Stimulated activated CD4-positive, alpha-beta T cell treated with anti-CD3 and anti-CD28 coated beads, TNF-alpha, amount 100 ng/mL, for 24 hours (primary cell): Measurements from ENCODE around the gene FAIM2.

Source experiments
- DNase-seq, 3 experiments: peaks; one replicate each; pipeline ENCODE4 v3.0.0-alpha.2; 2020; ENCODE audit warnings: low read depth in 3 of 3

Gene FAIM2

DNA sequence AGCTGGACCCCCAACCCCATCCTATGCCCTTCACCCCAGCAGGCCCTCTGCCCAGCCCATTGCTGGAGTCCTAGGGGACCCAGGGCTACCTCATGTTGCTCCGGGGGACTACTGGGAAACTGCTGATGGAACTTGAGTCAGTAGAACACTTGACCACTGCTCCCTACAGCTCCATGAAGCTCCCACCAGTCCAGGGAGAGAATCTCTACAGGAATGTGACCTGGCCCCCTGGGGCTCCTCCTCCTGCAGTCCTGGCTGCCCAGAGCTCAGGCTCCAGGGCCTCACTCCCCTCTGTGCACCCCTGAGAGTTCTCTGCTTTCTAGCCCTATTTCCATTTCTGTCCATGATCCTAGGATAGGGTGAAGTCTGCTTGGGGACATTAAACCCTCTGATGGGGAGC, 36.0 kb upstream of the FAIM2 start:
- no peak for DNase-seq

DNA sequence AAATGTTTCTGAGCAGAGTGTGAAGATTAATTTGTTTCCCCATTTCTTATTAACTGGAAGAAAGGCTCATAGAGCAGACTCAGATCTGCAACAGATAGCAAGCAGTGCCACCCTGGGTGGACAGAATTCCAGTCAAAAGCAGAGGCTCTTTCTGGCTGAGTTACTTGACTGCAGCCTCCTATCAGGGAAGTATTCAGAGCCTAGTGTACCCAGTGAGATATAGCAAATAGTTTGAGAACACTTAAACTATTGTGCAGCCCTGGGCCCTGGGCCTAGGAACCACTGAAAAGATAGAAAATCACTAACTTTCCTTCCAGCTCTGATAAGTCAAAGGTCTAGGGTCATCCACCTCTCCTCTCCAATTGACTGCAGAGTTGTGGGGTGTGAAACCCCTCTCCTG, 35.6 kb upstream of the FAIM2 start:
- no peak for DNase-seq

DNA sequence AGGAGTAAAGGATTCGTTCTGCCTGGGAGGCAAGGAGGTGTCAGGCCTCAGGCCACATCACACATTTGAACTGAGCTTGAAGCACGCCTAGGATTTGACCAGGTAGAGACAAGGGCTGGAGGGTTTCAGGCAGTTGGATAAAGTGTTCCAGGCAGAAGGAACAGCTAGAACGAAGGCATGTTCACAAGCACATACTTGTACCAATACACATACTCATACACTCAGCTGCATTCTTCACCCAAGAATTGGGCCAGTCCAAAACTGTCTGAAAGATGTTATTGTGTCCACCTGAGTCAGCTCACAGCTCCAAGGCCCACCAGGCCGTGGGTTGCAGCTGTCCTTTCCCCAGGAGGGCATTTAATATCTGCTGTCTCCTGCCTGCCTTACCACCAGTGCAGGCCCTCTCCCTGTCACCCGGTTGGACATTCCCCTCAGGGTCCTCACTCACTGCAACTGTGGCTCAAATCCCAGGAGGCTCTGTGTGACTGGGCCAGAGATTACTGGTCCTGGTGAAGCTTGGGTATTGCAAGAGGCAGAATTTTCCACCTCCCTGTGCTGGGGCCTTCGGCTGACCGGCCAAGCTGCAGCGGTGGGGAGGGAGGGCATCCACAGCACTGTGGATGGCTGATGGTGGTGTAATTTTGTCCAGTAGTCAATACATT, 34.1 kb upstream of the FAIM2 start:
- DNase-seq, result no peak

GRCh38 chr12:49936925-49937324, 33.2 kb upstream of the FAIM2 start:
- no peak for DNase-seq

GRCh38 chr12:49934505-49934904, 30.8 kb upstream of the FAIM2 start:
- DNase-seq, result no peak

DNA sequence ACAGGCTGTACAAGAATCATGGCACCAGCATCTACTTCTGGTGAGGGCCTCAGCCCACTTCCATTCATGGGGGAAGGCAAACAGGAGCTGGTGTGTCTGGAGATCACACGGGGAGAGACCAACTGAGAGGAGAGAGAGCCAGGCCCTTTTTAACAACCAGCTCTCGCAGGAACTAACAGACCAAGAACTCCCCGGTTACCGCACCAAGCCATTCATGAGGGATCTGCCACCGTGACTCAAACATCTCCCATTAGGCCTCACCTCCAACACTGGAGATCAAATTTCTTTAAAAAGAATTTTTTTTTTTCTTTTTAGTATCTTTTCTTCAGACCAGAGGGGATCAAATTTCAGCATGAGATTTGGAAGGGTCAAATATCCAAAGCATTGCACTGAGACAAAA, 30.1 kb upstream of the FAIM2 start:
- no peak for DNase-seq

- no peak for DNase-seq
These were observed 28.9 kb upstream of the FAIM2 start for GRCh38 chr12:49932533-49933130.

- DNase-seq, result no peak
These were observed 28.3 kb upstream of the FAIM2 start for GRCh38 chr12:49932023-49932422.

GRCh38 chr12:49930515-49931288, 27.0 kb upstream of the FAIM2 start:
- no peak for DNase-seq

GRCh38 chr12:49929581-49929980, 25.9 kb upstream of the FAIM2 start:
- DNase-seq, result no peak

DNA sequence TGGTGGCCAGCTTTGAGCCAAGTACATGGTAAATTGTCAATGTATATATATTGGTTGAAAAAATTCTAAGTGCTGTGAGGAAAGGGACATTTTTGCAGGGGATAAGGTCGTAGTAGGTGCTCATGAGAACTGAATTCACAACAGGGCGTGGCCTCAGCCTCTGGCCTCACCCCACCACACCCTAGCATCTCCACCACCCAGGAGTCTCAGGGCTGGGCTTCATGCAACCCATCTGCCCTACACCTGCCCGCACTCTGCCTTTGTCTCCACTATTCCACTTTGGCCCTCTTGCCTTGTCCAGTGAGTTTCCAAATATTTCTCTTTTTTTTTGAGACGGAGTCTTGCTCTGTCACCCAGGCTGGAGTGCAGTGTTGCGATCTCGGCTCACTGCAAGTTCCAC, 24.8 kb upstream of the FAIM2 start:
- DNase-seq, result no peak

DNA sequence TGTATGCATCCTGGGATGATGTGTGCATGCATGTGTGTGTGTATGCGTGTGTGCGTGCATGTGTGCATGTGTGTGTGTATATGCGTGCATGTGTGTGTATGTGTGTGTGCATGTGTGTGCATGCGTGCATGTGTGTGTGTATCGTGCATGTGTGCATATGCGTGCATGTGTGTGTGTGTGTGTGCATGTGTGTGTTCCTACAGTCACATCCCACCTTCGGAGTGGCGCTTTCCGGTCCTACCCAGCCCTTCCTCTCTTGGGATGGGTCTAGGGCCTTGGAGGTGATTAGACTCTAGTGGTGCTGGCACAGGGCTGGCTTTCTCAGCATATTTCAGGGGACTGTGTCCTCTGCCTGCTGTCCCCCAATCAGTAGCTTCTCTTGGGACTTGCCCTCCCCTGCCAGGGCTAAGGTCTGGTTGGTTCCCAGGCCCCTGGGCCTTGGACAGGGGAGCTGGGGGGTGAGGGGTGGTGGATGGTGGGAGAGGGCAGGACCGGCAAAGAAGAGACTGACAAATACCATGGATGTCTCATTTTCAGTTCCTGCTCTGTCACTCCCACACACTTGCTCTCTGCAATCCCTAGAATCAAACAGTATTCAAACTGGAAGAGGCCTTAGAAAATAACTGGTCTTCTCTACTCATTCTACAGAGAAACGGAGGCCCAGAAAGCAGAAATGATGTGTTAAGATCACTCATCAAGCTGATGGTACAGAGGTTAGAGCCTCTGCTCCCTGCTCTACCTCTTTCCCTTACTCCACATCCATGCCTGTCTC, 21.9 kb upstream of the FAIM2 start:
- DNase-seq, result no peak

- no peak for DNase-seq
These were observed 21.0 kb upstream of the FAIM2 start for GRCh38 chr12:49924628-49925246.

DNA sequence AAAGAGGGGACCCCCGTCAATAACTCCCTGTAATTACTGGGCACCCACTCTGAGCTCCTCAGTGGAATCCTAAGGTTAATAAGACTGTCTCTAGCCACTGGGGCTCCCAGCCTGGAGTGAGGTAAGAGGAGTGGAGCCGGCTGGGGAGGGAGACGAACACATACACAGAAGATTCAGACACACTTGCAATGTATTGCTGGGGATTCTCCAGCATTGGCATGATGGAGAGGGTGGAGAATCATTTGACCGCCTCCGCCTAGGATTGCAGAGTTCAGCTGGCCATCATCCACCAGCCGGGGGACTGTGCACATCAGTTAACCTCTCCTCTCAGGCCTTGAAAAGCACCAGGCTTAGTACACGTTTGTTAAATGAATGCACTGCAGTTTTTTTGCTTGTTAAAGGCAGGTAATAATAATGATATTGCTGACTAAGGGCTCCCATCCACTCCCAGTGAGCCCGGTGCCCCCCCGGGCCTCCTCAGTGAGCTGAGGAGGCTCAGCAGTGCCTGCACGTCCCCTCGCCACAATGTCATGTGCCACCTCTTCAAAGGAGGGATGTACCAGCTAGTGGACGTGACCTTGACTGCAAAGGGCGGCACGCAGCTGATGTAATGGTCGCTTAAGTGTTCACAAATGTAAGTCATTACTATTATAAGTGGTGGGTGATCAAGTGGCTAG, 20.3 kb upstream of the FAIM2 start:
- no peak for DNase-seq

DNA sequence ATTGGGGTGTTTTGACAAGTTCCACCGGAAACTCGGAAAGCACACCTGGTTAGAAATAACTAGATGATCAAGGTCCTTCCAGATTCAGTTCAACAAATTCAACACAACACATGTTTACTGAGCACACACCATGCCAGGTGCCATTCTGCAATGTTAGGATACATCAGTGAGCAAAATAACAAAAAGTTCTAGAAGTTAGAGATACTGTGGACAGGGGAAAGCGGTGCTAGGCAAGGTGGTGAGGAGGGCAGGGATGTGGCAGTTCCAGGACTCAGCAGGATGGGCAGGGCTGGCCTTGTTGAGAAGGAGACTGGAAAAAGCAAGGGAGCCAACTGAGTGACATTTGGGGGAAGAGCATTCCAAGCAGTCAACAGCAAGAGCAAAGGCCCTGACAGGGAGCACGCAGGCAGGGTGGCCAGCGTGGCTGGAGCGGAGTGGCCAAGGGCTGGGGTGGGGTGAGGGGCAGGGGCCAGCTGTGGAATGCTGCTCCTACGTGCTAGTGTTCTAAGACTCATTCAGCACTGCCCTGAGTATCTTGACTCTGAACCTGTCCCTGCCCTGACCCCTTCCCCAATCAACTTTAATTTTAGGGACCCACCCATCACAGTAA, 19.4 kb upstream of the FAIM2 start:
- no peak for DNase-seq

- no peak for DNase-seq
These were observed 18.8 kb upstream of the FAIM2 start for GRCh38 chr12:49922349-49923034.

- DNase-seq, result no peak
These were observed 18.2 kb upstream of the FAIM2 start for GRCh38 chr12:49921936-49922335.

GRCh38 chr12:49921299-49921698, 17.6 kb upstream of the FAIM2 start:
- DNase-seq, result no peak

DNA sequence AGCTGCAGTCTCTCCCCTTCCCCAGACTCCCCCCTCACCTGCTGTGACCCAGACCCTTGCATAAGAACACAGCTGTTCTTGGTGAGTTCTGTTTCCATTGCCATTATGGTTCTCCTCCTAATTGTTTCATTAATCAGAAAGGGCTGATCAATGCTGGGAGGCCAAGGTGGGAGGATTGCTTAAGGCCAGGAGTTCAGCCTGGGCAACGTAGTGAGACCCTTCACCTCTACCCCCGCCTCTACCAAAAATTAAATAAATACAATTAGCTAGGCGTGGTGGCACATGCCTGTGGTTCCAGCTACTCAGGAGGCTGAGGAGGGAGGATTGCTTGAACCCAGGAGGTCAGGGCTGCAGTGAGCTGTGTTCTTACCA, 17.2 kb upstream of the FAIM2 start:
- DNase-seq, result no peak

- DNase-seq, result no peak
These were observed 16.7 kb upstream of the FAIM2 start for GRCh38 chr12:49920241-49920914.
